COLO668 (cell line): ENCODE measurements around the gene ZNF772.
"Not testable (repeated sequence)": the region's sequence is repeated elsewhere in the genome, so short reads cannot be mapped to it uniquely, and the experiment has no call there.

Source experiments
- DNase-seq: peaks from one replicate; lab custom pipeline; 2025; ENCODE audit not compliant: unreplicated experiment; lab: John Stamatoyannopoulos, UW

Gene ZNF772

GRCh38 chr19:57477191-57478008, at the start of gene ZNF772:
Gene ZNF772, minus strand, starts transcription at chr19:57477566. Its CDS starts 257 bp downstream, at chr19:57477309.
- peak; percentile 92 for DNase-seq

- DNase-seq: not testable (repeated sequence)
These were observed 40.7 kb upstream of the ZNF772 start for GRCh38 chr19:57518021-57518420.

GRCh38 chr19:57515255-57515654, 37.9 kb upstream of the ZNF772 start:
- DNase-seq: no peak

GRCh38 chr19:57512845-57513244, 35.5 kb upstream of the ZNF772 start:
- peak; percentile 16 for DNase-seq

- DNase-seq: no peak
These were observed 34.1 kb upstream of the ZNF772 start for GRCh38 chr19:57511484-57511883.

- DNase-seq: peak; percentile 8
These were observed 28.8 kb upstream of the ZNF772 start for GRCh38 chr19:57506163-57506562.

- DNase-seq: not testable (repeated sequence)
These were observed 23.0 kb upstream of the ZNF772 start for GRCh38 chr19:57500400-57500799.

GRCh38 chr19:57499680-57500395, 22.5 kb upstream of the ZNF772 start, which contains the start of gene ZNF773:
Gene ZNF773, plus strand, starts transcription at chr19:57499938. Its CDS starts 143 bp downstream, at chr19:57500081.
- peak; percentile 78 for DNase-seq

- not testable (repeated sequence) for DNase-seq
These were observed 21.9 kb upstream of the ZNF772 start for GRCh38 chr19:57499332-57499679.

- DNase-seq: not testable (repeated sequence)
These were observed 10.9 kb upstream of the ZNF772 start for GRCh38 chr19:57488299-57488644.

GRCh38 chr19:57487477-57488298, 10.3 kb upstream of the ZNF772 start, which contains the start of gene ZNF419:
Gene ZNF419, plus strand, starts transcription at chr19:57487750. Its CDS starts 201 bp downstream, at chr19:57487951.
- DNase-seq: peak; percentile 95

GRCh38 chr19:57473646-57474045, 3.7 kb downstream of the ZNF772 start:
- no peak for DNase-seq

- no peak for DNase-seq
These were observed 10.9 kb downstream of the ZNF772 start for GRCh38 chr19:57466489-57466888.

GRCh38 chr19:57465680-57466381, 11.5 kb downstream of the ZNF772 start:
- peak; percentile 14 for DNase-seq

- DNase-seq: no peak
These were observed 25.1 kb downstream of the ZNF772 start for GRCh38 chr19:57452307-57452706.

GRCh38 chr19:57443121-57443696, 34.2 kb downstream of the ZNF772 start:
- no peak for DNase-seq

- DNase-seq: no peak
These were observed 35.2 kb downstream of the ZNF772 start for GRCh38 chr19:57441979-57442752.

- DNase-seq: no peak
These were observed 38.4 kb downstream of the ZNF772 start for GRCh38 chr19:57438925-57439324.

GRCh38 chr19:57437931-57438330, 39.4 kb downstream of the ZNF772 start:
- no peak for DNase-seq
